K562 (cell line): ENCODE data around the gene SOX12. TPM values are rescaled to one million over a fixed set of nuclear protein-coding genes. Genes with fewer than 3 reads are reported as not detected.

ENCODE experiments used
- ATAC-seq: fragments of 200-7000 bp; cut with Tn5 transposase; 3 replicates; pipeline ENCODE4 v1.9.1; 2020; ENCODE audit warnings: moderate library complexity
- BruUV-seq: library from RNA; stranded (reverse); fragments of 400-500 nt; replicated peaks from 2 replicates; lab custom pipeline; 2021; lab: Mats Ljungman, UMichigan
- CTCF ChIA-PET: fragments of 300-600 bp; formaldehyde crosslinking; extraction: SDS; loops from one replicate; lab custom pipeline; 2021; ENCODE audit warnings: low intra/inter-chr PET ratio; lab: Yijun Ruan, JAX
- POLR2A ChIA-PET: fragments of 300-600, 350-650 bp; sonication (Branson Sonifier 250); formaldehyde crosslinking; extraction: SDS; loops from one replicate; lab custom pipeline; 2021; ENCODE audit warnings: antibody characterized with exemption, inconsistent platforms; lab: Yijun Ruan, JAX
- DNase-seq, 4 experiments: peaks; one replicate each; pipeline versions ENCODE4 v3.0.0 to v3.0.0-alpha.2; 2011 to 2018; ENCODE audit warnings: low spot score in 3 of 4, mixed read lengths in 3 of 4; ENCODE audit errors: extremely low read depth in 1 of 4
- FAIRE-seq: peaks from 2 replicates; lab custom pipeline; 2011; peaks lifted over from hg19 to GRCh38; lab: Jason Lieb, UNC
- H2AFZ ChIP-seq: 2 replicates; pipeline ENCODE4 v1.6.0; 2011; ENCODE audit warnings: low read depth, low read length, control low read depth, inconsistent platforms
- H3K27ac ChIP-seq: fragments of 200-600 bp; 3 replicates; pipeline ENCODE4 v1.8.0; 2011; ENCODE audit warnings: low read depth, mild to moderate bottlenecking, control low read depth, inconsistent platforms, low read length, moderate library complexity, mixed read lengths; ENCODE audit errors: extremely low read depth
- H3K27me3 ChIP-seq, 2 experiments: fragments of 300-600 bp in 1 of 2; 2 replicates in 1 of 2; 3 replicates in 1 of 2; pipeline versions ENCODE4 v1.6.0 to v1.8.0; 2011; ENCODE audit warnings: inconsistent platforms in 2 of 2, low read length in 2 of 2, mild to moderate bottlenecking in 1 of 2, mixed read lengths in 1 of 2, moderate library complexity in 1 of 2; ENCODE audit not compliant: control insufficient read depth in 2 of 2, insufficient read depth in 2 of 2
- H3K36me3 ChIP-seq: fragments of 300-600 bp; 3 replicates; pipeline ENCODE4 v1.8.0; 2011; ENCODE audit warnings: mild to moderate bottlenecking, low read length, inconsistent platforms; ENCODE audit not compliant: control insufficient read depth, insufficient read depth
- H3K4me1 ChIP-seq, 2 experiments: fragments of 200-600 bp in 1 of 2; replicated peaks in 1 of 2; 2 replicates in 1 of 2; 3 replicates in 1 of 2; pipeline versions ENCODE4 v1.5.1 to v1.8.0; 2011; ENCODE audit warnings: inconsistent platforms in 2 of 2, low read length in 2 of 2, mild to moderate bottlenecking in 1 of 2, mixed read lengths in 1 of 2, moderate library complexity in 1 of 2; ENCODE audit not compliant: control insufficient read depth in 2 of 2, insufficient read depth in 2 of 2
- H3K4me2 ChIP-seq: 2 replicates; pipeline ENCODE4 v1.6.1; 2011; ENCODE audit warnings: low read length, control low read depth, inconsistent platforms, mixed read lengths; ENCODE audit not compliant: insufficient read depth
- H3K4me3 ChIP-seq: fragments of 200-600 bp; sonication (generic), shearing (Covaris generic); 2 replicates; pipeline ENCODE4 v1.5.1; 2016; ENCODE audit warnings: control low read depth, inconsistent platforms
- H3K79me2 ChIP-seq: fragments of 200-600 bp; 3 replicates; pipeline ENCODE4 v1.8.0; 2011; ENCODE audit warnings: low read length, inconsistent platforms; ENCODE audit not compliant: control insufficient read depth, insufficient read depth
- H3K9ac ChIP-seq, 2 experiments: 2 replicates each; pipeline versions ENCODE4 v1.6.0 to v1.6.1; 2011; ENCODE audit warnings: low read depth in 2 of 2, low read length in 2 of 2, control low read depth in 1 of 2, inconsistent platforms in 1 of 2, mild to moderate bottlenecking in 1 of 2, mixed read lengths in 1 of 2; ENCODE audit not compliant: insufficient read depth in 1 of 2
- H3K9me1 ChIP-seq: one replicate; pipeline ENCODE4 v1.6.0; 2011; ENCODE audit warnings: inconsistent platforms, mild to moderate bottlenecking, low read length, moderate library complexity; ENCODE audit not compliant: control insufficient read depth, insufficient read depth
- H3K9me3 ChIP-seq: replicated peaks from 2 replicates; pipeline ENCODE4 v1.5.1; 2011; ENCODE audit warnings: low read depth, low read length, inconsistent platforms; ENCODE audit not compliant: control insufficient read depth, insufficient read depth
- H4K20me1 ChIP-seq: replicated peaks from 2 replicates; pipeline ENCODE4 v1.6.1; 2011; ENCODE audit warnings: low read length, inconsistent platforms, mixed read lengths; ENCODE audit not compliant: control insufficient read depth, insufficient read depth
- BMI1 ChIP-seq: fragments of 150-350 bp; IDR thresholded peaks from 2 replicates; pipeline ENCODE4 v1.6.1; 2014; ENCODE audit warnings: low read length
- BRD4 ChIP-seq: fragments of 200-600 bp; sonication (generic); IDR thresholded peaks from 2 replicates; pipeline ENCODE4 v1.6.1; 2017; ENCODE audit warnings: inconsistent platforms
- FOXK1 ChIP-seq: sonication (generic); formaldehyde crosslinking; IDR thresholded peaks from 2 replicates; pipeline ENCODE4 v1.8.0; 2022; ENCODE audit warnings: missing genetic modification reagents, mild to moderate bottlenecking, borderline replicate concordance
- FUS ChIP-seq: fragments of 200-400 bp; formaldehyde crosslinking; optimal IDR thresholded peaks from 2 replicates; pipeline ENCODE3; 2017; ENCODE audit warnings: low read depth, low read length
- MCM3 ChIP-seq: fragments of 450-650 bp; IDR thresholded peaks from 2 replicates; pipeline ENCODE4 v1.6.1; 2016
- NKRF ChIP-seq: fragments of 450-650 bp; IDR thresholded peaks from 2 replicates; pipeline ENCODE4 v1.6.1; 2016; ENCODE audit warnings: borderline replicate concordance
- RCOR1 ChIP-seq, 2 experiments: IDR thresholded peaks; 2 replicates each; pipeline ENCODE4 v1.6.1; 2012; ENCODE audit warnings: low read depth in 2 of 2, low read length in 2 of 2, borderline replicate concordance in 1 of 2, improper control_type of control experiment in 1 of 2
- RFX1 ChIP-seq: fragments of 450-650 bp; IDR thresholded peaks from 2 replicates; pipeline ENCODE4 v1.6.1; 2016; ENCODE audit warnings: mild to moderate bottlenecking, moderate library complexity
- SOX6 ChIP-seq: fragments of 450-650 bp; IDR thresholded peaks from 2 replicates; pipeline ENCODE4 v1.6.1; 2014; ENCODE audit warnings: mild to moderate bottlenecking
- SP2 ChIP-seq: IDR thresholded peaks from 2 replicates; pipeline ENCODE4 v1.6.1; 2011; ENCODE audit warnings: mild to moderate bottlenecking, low read depth, low read length, moderate library complexity; ENCODE audit not compliant: poor library complexity, severe bottlenecking; ENCODE audit errors: extremely low read depth
- TCF7 ChIP-seq: sonication (generic); IDR thresholded peaks from 2 replicates; pipeline ENCODE4 v1.6.1; 2016; ENCODE audit warnings: antibody characterized with exemption, borderline replicate concordance
- XRCC5 ChIP-seq: fragments of 200-400 bp; formaldehyde crosslinking; IDR thresholded peaks from 2 replicates; pipeline ENCODE4 v1.6.1; 2017; ENCODE audit warnings: low read depth, mild to moderate bottlenecking, low read length
- ZFP91 ChIP-seq: sonication (generic); formaldehyde crosslinking; IDR thresholded peaks from 2 replicates; pipeline ENCODE4 v1.8.0; 2022; ENCODE audit warnings: mild to moderate bottlenecking, missing genetic modification reagents
- ZNF124 ChIP-seq: sonication (generic); formaldehyde crosslinking; IDR thresholded peaks from 2 replicates; pipeline ENCODE4 v1.8.1; 2022; ENCODE audit warnings: missing genetic modification reagents
- ZNF354B ChIP-seq: fragments of 250-450 bp; sonication (Bioruptor Pico); IDR thresholded peaks from 2 replicates; pipeline ENCODE4 v1.4.0; 2020
- ZNF609 ChIP-seq: sonication (generic); formaldehyde crosslinking; IDR thresholded peaks from 2 replicates; pipeline ENCODE4 v1.8.1; 2023; ENCODE audit warnings: missing genetic modification reagents, mild to moderate bottlenecking, borderline replicate concordance
- WGBS: fragments of 100-300 bp; shearing (Covaris generic); methylation state at CpG from one replicate; pipeline ENCODE4 v1.1.6; 2016; ENCODE audit warnings: low coverage, mixed read lengths; ENCODE audit not compliant: insufficient coverage; ENCODE audit errors: missing lambda C conversion rate; 5-methylcytosine and 5-hydroxymethylcytosine counted together
- in situ Hi-C: fragments of 300-500 bp; cut with MboI; formaldehyde crosslinking; loops from 4 replicates; pipeline ENCODE4 v1.15.0; 2018; ENCODE audit warnings: inconsistent platforms, mixed read lengths
- intact Hi-C: fragments of 100-400 bp; cut with micrococcal nuclease; formaldehyde crosslinking; loops from 2 replicates; pipeline ENCODE4 v1.14.2; 2022
- polyA plus RNA-seq, 8 experiments: library from polyadenylated mRNA; depleted of rRNA in 4 of 8; stranded (reverse) in 5 of 8; unstranded in 3 of 8; fragments of >200 nt; fragmentation: Nextera tagmentation in 2 of 8; fragmentation: Illumina TruSeq in 1 of 8; extraction: Ambion mirVana in 2 of 8; extraction: Trizol in 1 of 8; gene quantifications; 2 replicates each; pipeline versions ENCODE4 v1.2.1 to v1.2.3, GENCODE V29; 2011 to 2014; ENCODE audit warnings: inconsistent platforms in 1 of 8, missing spikeins in 1 of 8
- total RNA-seq, 7 experiments: library from RNA; depleted of rRNA in 6 of 7; stranded (reverse); fragments of >200 nt in 6 of 7; fragmentation: Illumina TruSeq in 2 of 7; extraction: Trizol in 2 of 7; gene quantifications; 2 replicates each; pipeline versions ENCODE4 v1.2.1 to v1.2.3, GENCODE V29; 2011 to 2021; ENCODE audit warnings: low replicate concordance in 1 of 7

Gene SOX12
- total and polyA plus RNA-seq, 9 of the 15 experiments (the other 6 are each of a cell fraction or from before 2014, with no cell fraction given) = 0.42 to 26.3 (median 2.6) TPM

GRCh38 chr20:341682-342081, 16.3 kb downstream of the SOX12 start:
- Histone ChIP-seq H3K79me2 (peaks cover 7% of the 10 kb centered on the region), H3K4me1 (peaks cover 10 to 13% of the 10 kb centered on the region in 2 experiments; a peak in 4 of 5 replicates), H3K27ac (peak overlapping the region; percentile 58; the same call in 2 of the 3 replicates), H3K27me3 (no peaks in the 10 kb centered on the region), H3K9me3 (peaks cover 12% of the 10 kb centered on the region), H3K9ac (no peak overlapping the region), H3K9me1 (no peaks in the 10 kb centered on the region), H2AFZ (no peak overlapping the region), H4K20me1 (no peaks in the 10 kb centered on the region), H3K36me3 (peaks cover 11% of the 10 kb centered on the region), H3K4me2 (no peak overlapping the region), H3K4me3 (no peak overlapping the region)
- no TSS peak for BruUV-seq
- WGBS = 0% methylated on average over 1 of the region's 2 CpGs
- intact Hi-C loops (no loop called here), in situ Hi-C loops (no loop called here)
- DNase-seq (peak in 3 of 4 experiments; percentile 32 to 85 (median 54)), ATAC-seq (peak; percentile 91), FAIRE-seq (peak; percentile 97)
- ChIA-PET CTCF (no interaction called here), POLR2A (interaction anchor here (0.8 kb wide), 1 partner anchor 42 kb away, joined by 3 read pairs; no protein-coding TSS in a partner anchor)
- TF ChIP-seq BMI1 (no peak), TCF7 (no peak), ZFP91 (CRISPR knock-in tag) (no peak), XRCC5 (no peak), NKRF (no peak), FOXK1 (CRISPR knock-in tag) (0 out of 2 replicates have a peak, but pooled peaks have one; percentile 60), RCOR1 (IDR thresholded peaks at IDR 0.05; ENCODE audit: borderline replicate concordance in 1 of 2, low read depth in 2 of 2, low read length in 2 of 2) (no peak), ZNF609 (CRISPR knock-in tag) (no peak), SOX6 (no peak), BRD4 (no peak), SP2 (no peak), RFX1 (no peak), ZNF354B (CRISPR knock-in tag) (no peak), FUS (no peak), MCM3 (no peak), ZNF124 (no peak)
